NCI-H82 (cell line): ENCODE measurements around the gene TMPRSS3.

ENCODE experiments used
- DNase-seq: peaks from one replicate; lab custom pipeline; 2025; lab: John Stamatoyannopoulos, UW

Gene TMPRSS3

GRCh38 chr21:42407476-42407875 lies 11.6 kb upstream of the TMPRSS3 start:
- DNase-seq: no peak

DNA sequence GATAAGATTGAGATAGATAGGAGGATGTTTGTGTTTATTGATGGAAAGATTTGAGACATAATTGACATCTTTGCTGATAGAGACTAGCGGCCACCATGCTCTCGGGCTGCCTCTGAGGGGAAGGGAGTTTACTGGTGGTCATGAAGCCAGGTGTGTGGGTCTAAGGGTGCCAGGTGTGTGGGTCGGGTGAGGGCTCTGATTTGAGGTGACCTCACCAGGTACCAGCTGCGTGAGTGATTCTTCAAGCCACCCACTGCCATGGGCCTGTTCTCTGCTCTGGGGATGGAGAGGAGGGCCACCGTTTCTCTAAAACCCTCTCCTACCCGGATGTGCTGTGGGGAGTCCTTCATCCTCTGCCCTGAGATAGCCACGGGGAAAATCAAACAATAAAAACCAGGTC lies 11.0 kb upstream of the TMPRSS3 start:
- DNase-seq: no peak

DNA sequence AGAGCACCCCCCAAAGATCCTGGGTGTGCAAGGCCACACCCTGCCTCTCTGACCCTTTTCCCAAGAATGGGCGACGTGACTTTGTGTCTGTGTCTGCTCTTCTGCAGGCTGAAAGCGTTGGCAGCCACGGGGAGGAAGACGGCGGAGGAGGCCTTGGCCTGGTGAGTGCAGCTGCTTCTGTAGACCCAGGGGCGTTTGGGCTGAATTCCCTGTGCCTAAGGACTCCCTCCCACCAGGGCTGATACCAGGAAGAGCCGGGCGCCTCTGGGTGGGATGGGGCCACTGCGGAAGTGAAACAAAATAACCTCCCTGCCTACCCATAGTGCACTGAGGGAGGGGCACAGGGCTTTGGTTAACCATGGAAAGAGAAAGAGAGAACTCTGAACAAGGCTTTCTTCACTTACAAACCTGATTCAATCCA lies 10.4 kb upstream of the TMPRSS3 start:
- DNase-seq: no peak

- DNase-seq: no peak
Observed at GRCh38 chr21:42405064-42406013, 9.5 kb upstream of the TMPRSS3 start.

DNA sequence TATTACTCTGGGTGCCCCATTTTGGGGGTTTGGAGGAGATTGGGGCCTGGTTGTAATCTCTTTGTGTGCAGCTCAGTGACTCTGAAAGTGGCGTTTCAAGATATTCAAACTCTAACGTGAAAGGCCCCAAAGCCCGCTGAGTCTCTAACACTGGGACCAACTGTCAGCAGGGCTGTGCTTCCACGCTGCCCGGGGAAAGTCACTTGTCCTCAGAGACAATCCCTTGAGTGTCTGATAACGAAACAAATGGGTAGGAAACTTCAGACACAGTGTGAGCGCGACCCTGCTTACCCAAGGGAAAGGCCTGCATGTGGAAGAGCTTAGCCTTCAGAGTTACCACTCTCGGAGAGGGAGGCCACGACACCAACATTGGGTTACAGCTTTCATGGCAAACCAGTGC lies 8.7 kb upstream of the TMPRSS3 start:
- DNase-seq: no peak

DNA sequence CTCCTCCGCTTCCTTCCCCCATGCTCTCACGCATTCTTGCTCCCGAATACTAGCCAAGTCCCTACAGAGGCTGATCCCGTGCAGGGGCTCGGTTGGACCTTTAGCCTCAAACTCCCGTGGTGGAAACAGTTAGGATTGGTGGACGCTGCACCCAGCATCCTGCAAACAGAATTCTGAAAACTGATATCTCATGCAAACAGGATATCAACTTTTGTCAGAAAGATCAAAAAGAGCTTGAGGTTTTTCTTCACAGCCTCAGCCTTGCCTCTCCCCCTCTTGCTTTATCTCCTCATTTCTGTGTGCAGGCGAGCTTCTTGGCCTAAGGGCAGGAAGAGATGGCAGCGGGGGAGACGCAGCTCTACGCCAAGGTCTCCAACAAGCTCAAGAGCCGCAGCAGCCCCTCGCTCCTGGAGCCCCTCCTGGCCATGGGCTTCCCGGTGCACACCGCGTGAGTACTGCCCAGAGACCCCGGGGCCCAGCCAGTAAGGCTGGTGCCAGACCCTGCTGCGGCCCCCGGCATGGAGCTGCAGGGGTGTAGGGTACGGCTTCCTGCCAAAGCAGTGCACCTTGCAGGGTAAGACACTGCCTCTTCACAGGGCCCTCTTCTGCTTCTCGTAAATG lies 7.9 kb upstream of the TMPRSS3 start, which contains the start of gene UBASH3A:
Gene UBASH3A (plus strand): TSS at position 292 of the 621 bp plus-strand sequence. CDS start 44 bp downstream, at position 336.
- DNase-seq: no peak

DNA sequence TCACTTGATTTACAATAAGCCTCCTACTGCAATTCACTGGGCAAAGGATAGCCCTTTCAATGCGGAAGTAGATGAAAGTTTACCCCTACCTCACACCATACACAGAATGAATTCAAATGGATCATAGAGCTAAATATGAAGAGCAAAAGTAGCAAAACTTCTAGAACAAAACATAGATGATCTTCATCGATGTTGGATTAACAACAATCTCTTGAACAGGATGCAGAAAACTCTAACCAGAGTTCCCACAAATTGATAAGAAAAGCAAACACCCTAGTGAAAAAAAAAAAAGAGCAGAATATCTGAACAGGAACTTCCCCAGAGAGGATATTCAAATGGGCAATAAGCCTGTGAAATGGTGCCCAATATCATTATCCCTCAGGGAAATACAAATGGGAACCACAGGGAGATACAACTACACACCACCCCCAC lies 6.0 kb upstream of the TMPRSS3 start:
- no peak for DNase-seq

DNA sequence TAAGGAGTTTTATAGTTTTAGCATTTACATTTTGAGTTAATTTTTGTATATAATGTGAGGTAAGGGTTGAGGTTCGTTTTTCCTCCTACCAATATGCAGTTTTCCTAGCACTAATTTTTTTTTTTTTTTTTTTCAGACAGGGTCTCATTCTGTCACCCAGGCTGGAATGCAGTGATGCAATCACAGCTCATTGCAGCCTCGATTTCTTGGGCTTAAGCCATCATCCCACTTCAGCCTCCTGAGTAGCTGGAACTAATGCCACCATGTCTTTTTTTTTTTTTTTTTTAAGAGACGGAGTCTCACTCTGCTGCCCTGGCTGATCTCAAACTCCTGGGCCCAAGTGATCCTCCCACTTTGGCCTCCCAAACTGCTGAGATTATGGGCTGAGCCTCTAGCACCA lies 5.3 kb upstream of the TMPRSS3 start:
- no peak for DNase-seq

GRCh38 chr21:42400525-42400924 lies 4.7 kb upstream of the TMPRSS3 start:
- no peak for DNase-seq

DNA sequence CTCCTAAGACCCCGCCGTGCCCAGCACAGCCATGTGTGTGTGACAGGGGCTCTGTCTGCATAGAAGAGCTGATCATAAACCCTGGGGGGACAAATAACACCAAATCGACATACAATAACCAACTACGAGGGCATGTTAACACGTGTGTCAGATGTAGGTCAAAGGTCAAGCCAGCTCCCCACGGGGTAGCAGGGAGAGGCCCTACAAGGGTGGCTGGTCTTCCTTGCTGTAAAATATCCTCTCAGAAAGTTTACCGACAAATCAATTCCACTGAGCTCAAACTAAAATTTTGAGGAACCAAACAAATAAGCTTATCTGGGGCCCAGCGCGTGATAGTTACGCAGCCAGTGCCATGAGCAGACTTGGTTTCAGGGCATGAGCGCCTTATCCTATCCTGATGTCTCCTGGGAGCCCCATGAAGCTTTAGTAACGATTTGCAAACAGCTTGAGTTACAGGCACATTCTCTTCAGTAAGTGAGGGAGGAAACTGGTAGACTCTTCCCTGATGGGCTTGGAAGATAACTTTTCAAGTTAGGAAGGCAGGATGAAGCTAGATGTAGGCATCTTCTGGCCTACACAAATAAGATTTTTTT lies 2.7 kb upstream of the TMPRSS3 start:
- peak; percentile 72 for DNase-seq

DNA sequence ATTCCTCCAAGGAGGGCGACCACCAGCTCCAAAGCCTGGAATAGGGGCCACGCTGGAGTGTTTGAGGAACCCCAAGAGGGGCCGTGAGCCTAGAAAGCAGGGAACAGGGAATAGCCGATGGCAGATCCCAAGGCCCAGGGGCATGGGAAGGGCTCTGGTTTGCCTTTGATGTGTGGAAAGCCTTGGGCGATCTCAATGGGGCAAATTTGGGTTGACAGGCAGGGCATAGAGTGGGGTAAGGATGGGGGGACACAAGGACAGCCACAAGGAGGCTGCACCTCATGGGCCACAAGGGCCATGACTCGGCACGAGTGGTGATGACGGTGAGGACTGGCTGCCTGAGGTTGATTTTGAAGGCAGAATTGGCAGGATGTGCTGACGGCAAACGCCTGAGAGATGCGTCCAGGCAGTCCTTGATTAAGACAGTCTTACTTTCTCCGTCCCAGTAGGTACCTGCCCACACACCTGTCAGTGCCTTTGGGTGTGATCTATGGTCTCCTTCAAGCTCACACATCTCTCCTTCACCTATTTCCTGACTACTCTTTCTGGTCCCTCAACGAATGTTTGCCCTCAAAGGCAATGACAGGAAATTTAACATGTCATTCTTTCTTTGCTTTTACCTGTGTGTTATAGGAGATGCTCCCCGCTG lies 2.0 kb upstream of the TMPRSS3 start:
- no peak for DNase-seq

- peak; percentile 91 for DNase-seq
Observed at GRCh38 chr21:42396799-42397745, 1.2 kb upstream of the TMPRSS3 start.

DNA sequence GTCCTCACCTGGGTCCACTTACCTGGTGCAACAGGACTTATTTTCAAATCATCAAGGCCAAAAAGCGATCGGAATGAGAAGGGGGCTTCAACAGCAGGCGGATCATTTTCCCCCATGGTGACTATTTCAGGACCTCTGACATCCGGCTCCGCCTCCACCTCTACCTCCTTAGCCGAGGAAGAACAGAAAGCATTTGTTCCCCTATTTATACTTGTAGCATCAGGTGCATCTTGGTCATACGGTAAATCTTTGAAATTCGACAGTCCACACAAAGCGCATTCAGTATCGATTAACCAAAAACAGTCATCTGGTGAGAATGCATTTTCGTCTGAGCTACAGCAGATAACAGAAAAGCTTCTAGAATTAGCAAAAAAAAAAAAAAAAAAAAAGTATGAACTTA lies 550 bp downstream of the TMPRSS3 start:
- DNase-seq: no peak

- no peak for DNase-seq
Observed at GRCh38 chr21:42393443-42393950, 2.4 kb downstream of the TMPRSS3 start.

DNA sequence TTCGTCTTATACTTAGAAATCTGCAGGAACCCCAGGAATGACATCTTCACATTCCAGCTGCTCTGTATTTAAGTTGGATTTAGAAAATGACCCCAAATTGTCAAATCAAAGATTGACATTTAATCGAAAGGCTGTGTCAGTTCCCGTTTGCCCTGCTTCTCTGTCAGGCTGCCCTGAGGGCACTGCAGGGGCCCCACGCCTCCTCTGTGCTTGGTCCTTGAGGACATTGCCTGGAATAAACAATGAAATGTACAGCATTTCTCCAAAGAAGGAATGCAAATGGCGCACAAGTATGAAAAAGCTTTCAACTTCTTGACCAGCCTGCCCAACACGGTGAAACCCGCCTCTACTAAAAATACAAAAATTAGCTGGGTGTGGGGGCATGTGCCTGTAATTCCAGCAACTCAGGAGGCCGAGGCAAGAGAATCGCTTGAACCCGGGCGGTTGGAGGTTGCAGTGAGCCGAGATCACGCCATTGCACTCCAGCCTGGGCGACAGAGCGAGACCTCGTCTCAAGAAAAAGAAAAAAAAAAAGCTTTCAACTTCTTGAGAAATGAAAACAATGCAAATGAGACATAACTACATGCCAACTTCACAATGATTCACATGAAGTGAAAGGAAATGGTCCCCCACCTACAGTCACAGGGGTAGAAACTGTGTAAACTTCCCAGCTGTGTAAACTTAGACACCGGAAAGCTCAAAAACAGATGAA lies 3.0 kb downstream of the TMPRSS3 start:
- DNase-seq: no peak

- no peak for DNase-seq
Observed at GRCh38 chr21:42391297-42391696, 4.6 kb downstream of the TMPRSS3 start.

DNA sequence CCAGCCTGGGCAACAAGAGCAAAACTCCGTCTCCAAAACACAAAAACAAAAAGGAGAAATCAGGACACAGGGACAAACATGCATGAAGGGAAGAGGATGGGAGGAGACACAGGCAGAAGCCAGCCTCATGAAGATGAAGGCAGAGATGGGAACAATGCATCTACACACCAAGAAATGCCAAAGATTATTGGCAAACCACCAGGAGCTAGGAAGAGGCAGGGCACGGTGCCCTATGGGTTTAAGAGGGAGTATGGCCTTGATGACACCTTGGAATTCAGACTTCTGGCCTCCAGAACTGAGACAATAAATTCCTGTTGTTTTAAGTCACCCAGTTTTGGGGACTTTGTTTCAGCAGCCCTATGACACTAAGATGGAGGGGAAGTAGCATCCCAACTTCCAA lies 5.2 kb downstream of the TMPRSS3 start:
- DNase-seq: no peak

GRCh38 chr21:42390193-42390592 lies 5.7 kb downstream of the TMPRSS3 start:
- no peak for DNase-seq

GRCh38 chr21:42389449-42389835 lies 6.4 kb downstream of the TMPRSS3 start:
- no peak for DNase-seq

- DNase-seq: no peak
Observed at GRCh38 chr21:42388740-42389448, 7.0 kb downstream of the TMPRSS3 start.
